Measurements from ENCODE around the gene NUDT13.

Gene NUDT13

GRCh38 chr10:73110345-73110849, at the start of gene NUDT13:
NUDT13 (plus strand) TSS chr10:73110455; CDS start chr10:73114366, 3,911 bp downstream.
- DNase-seq = peak; percentile 15 to 47

- no peak for DNase-seq
These were observed 49.3 kb upstream of the NUDT13 start for GRCh38 chr10:73060738-73061635.

GRCh38 chr10:73061743-73062142, 48.5 kb upstream of the NUDT13 start:
- DNase-seq = no peak

GRCh38 chr10:73065441-73065840, 44.8 kb upstream of the NUDT13 start:
- no peak for DNase-seq

- DNase-seq = no peak
These were observed 36.6 kb upstream of the NUDT13 start for GRCh38 chr10:73073627-73074026.

- no peak for DNase-seq
These were observed 34.4 kb upstream of the NUDT13 start for GRCh38 chr10:73075829-73076228.

- DNase-seq = no peak
These were observed 33.7 kb upstream of the NUDT13 start for GRCh38 chr10:73076360-73077183.

- DNase-seq = no peak
These were observed 30.3 kb upstream of the NUDT13 start for GRCh38 chr10:73079779-73080541.

GRCh38 chr10:73083221-73083620, 27.0 kb upstream of the NUDT13 start:
- no peak for DNase-seq

- no peak for DNase-seq
These were observed 26.0 kb upstream of the NUDT13 start for GRCh38 chr10:73084209-73084608.

GRCh38 chr10:73086816-73087215, 23.4 kb upstream of the NUDT13 start:
- DNase-seq = no peak

GRCh38 chr10:73088304-73088703, 22.0 kb upstream of the NUDT13 start:
- DNase-seq = no peak

- DNase-seq = no peak
These were observed 17.4 kb upstream of the NUDT13 start for GRCh38 chr10:73092830-73093229.

- no peak for DNase-seq
These were observed 16.1 kb upstream of the NUDT13 start for GRCh38 chr10:73093922-73094850.

GRCh38 chr10:73094986-73095480, 15.2 kb upstream of the NUDT13 start:
- no peak for DNase-seq

GRCh38 chr10:73095481-73096021, 14.7 kb upstream of the NUDT13 start:
- DNase-seq = peak; percentile 5 to 12

GRCh38 chr10:73096041-73096448, 14.2 kb upstream of the NUDT13 start:
- DNase-seq = peak; percentile 63 to 65

- peak; percentile 99 for DNase-seq
These were observed 13.6 kb upstream of the NUDT13 start, which contains the start of gene P4HA1 for GRCh38 chr10:73096449-73097304. P4HA1 (minus strand) TSS chr10:73096866; CDS start chr10:73074883, 21,983 bp downstream.

- no peak for DNase-seq
These were observed 13.0 kb upstream of the NUDT13 start for GRCh38 chr10:73097305-73097670.

- no peak for DNase-seq
These were observed 11.1 kb upstream of the NUDT13 start for GRCh38 chr10:73099141-73099540.

Data from stimulated activated CD4-positive, alpha-beta T cell treated with anti-CD3 and anti-CD28 coated beads, Interleukin-4, amount 100 ng/mL, for 4 hours (primary cell).